ENCODE measurements around the gene TNRC18. TPM values are rescaled to one million over a fixed set of nuclear protein-coding genes. Genes with fewer than 3 reads are reported as not detected.

The TNRC18 gene
- total RNA-seq, 2 donors from 2014 or later: 32.0 to 53.6 TPM

DNA sequence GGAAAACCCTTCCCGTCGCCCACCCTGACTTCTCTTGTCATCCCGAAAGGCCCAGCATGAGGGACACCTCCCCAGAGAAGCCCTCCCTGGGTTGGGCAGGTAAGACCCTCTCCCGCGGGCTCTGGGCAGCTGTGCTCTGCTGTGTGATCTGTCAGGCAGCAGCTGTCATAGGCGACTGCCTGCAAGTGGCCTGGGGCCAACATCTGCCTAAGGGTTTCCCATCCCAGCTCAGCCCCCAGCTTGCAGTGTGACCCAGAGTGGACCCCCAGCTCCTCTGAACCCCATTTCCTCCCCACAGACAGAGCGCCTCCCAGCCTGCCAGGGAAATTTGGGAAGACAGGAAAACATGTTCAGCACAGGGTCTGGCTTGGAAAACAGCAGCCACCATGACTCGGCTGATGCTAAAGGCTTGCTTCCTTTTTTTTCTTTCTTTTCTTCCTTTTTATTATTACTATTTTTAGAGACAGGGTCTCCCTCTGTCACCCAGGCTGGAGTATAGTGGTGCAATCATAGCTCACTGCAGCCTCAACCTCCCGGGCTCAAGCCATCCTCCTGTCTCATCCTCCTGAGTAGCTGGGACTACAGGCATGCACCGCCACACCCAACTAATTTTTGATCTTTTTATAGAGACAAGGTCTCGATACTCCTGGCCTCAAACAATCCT lies 18.3 kb upstream of the TNRC18 start:
- Histone ChIP-seq H3K4me1 (peaks cover 0 to 23% of the 10 kb centered on the region in 2 donors), H3K4me3 (no peak overlapping the region), H3K27ac (no peak overlapping the region), H3K9me3 (peaks cover 0 to 7% of the 10 kb centered on the region in 2 donors), H3K27me3 (no peaks in the 10 kb centered on the region), H3K36me3 (no peaks in the 10 kb centered on the region)
- no peak for DNase-seq (ENCODE audit: low spot score)
- TF ChIP-seq, protein P1, sequence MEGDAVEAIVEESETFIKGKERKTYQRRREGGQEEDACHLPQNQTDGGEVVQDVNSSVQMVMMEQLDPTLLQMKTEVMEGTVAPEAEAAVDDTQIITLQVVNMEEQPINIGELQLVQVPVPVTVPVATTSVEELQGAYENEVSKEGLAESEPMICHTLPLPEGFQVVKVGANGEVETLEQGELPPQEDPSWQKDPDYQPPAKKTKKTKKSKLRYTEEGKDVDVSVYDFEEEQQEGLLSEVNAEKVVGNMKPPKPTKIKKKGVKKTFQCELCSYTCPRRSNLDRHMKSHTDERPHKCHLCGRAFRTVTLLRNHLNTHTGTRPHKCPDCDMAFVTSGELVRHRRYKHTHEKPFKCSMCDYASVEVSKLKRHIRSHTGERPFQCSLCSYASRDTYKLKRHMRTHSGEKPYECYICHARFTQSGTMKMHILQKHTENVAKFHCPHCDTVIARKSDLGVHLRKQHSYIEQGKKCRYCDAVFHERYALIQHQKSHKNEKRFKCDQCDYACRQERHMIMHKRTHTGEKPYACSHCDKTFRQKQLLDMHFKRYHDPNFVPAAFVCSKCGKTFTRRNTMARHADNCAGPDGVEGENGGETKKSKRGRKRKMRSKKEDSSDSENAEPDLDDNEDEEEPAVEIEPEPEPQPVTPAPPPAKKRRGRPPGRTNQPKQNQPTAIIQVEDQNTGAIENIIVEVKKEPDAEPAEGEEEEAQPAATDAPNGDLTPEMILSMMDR (IDR thresholded peaks at IDR 0.05): no peak

DNA sequence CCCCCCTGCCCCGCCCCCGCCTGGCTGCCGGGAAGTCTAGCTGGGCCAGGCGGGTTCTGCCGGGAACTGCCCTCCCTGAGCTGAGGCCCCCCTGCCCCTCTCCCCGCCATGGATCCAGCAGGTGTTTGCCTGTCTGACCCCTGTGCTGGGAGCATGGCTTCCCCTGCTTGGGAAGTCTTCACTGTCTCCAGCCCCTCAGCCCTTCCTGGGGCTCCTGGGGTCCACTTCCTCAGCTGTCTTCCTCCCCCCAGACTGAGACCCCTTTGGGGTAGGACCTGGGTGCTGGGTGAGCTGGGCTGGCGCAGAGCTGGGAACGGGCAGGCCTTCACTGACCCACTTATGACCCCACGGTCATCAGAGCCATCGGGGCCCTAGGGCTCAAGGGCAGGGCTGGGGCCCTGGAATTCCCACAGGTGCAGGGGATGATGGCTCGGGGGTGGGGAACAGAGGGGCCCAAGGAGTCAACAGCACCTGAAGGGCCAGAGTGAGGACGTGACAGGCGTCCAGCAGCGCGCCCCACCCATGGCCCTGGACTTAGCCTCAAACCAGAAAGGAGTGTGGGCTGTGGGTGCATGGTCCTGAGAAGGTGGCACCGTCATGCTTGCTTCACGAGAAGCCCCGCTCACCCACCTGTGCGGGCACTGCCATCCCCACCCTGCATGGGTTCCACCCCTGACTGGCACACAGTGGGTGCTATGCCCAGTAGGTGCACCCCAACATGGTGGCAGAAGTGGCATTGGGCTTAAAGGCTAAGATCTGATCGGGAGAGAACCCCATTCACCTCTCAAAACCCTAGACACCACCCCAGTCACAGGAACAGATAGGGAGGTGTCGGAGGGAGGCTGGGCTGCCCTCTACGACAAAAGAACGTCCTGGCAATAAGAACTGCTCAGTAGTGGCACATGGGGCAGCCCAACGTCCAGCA lies 16.2 kb upstream of the TNRC18 start:
- Histone ChIP-seq H3K27ac (no peak overlapping the region), H3K4me3 (no peak overlapping the region), H3K27me3 (no peaks in the 10 kb centered on the region), H3K9me3 (peaks cover 0 to 7% of the 10 kb centered on the region in 2 donors), H3K4me1 (peaks cover 0 to 23% of the 10 kb centered on the region in 2 donors), H3K36me3 (no peaks in the 10 kb centered on the region)
- no peak for DNase-seq (ENCODE audit: low spot score)
- TF ChIP-seq, protein P1 (IDR thresholded peaks at IDR 0.05): no peak

DNA sequence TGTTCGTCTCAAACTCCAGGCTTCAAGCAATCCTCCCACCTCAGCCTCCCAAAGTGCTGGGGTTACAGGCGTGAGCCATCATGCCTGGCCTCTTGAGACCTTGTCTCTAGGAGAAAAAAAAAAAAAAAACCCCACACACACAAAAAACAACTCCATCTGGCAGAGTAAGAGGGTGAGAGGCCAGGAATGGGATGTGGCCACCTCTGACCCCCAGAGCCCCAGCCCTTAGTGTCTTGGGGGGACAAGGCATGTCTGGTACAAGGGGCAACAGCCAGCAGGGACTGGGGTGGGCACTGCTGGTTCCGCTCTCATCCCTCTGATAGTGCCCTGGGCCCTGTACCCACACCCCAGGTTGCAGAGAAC lies 15.6 kb upstream of the TNRC18 start:
- Histone ChIP-seq H3K27ac (no peak overlapping the region), H3K9me3 (peaks cover 0 to 7% of the 10 kb centered on the region in 2 donors), H3K4me3 (no peak overlapping the region), H3K27me3 (no peaks in the 10 kb centered on the region), H3K36me3 (no peaks in the 10 kb centered on the region), H3K4me1 (peaks cover 0 to 23% of the 10 kb centered on the region in 2 donors)
- no peak for DNase-seq (ENCODE audit: low spot score)
- TF ChIP-seq, protein P1 (IDR thresholded peaks at IDR 0.05): no peak

DNA sequence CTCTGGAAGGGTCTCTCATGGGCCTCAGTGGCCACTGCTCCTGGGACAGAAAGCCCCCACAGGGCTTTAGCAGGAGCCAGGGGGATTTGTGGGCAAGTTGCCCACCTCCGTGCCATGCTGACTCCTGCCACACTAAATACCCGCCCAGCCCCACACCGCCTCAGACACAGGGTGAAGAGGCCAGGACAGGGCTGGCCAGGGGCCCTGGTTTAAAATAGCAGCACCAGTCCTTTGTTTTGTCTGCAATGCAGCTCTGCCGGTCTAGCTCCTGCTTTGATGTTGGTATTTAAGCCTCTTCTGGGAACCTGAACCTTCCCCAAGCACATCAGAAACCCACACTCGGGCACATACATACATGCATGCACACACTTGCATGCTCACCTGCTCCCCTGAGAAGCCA lies 14.4 kb upstream of the TNRC18 start:
- Histone ChIP-seq H3K4me1 (peaks cover 0 to 23% of the 10 kb centered on the region in 2 donors), H3K27ac (no peak overlapping the region), H3K36me3 (no peaks in the 10 kb centered on the region), H3K27me3 (no peaks in the 10 kb centered on the region), H3K9me3 (peaks cover 0 to 7% of the 10 kb centered on the region in 2 donors), H3K4me3 (no peak overlapping the region)
- no peak for DNase-seq (ENCODE audit: low spot score)
- TF ChIP-seq, protein P1 (IDR thresholded peaks at IDR 0.05): no peak

DNA sequence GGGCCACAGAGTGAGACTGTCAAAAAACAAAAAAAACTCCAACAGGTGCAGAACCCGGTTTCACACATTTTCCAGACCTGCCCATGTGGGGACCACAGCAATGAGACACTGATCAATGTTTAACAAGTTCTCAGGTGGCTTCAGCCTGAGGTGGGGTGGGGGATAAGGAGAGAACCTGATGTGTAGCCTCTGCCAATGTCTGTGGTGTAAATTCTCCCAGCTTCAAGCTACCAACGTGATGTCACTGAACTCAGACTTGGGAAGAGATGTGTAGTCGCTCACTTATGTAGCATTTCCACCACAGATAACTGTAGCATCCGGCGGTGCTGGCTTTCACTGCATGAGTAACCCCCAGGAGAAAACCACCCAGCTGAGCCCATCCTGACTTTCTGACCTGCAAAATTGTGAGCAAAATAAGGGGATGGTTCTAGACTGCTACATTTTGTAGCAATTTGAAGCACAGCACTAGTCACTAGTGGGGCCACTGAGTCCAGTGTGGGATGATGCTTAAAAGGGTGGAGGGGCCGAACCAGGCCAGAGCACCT lies 13.8 kb upstream of the TNRC18 start:
- no peaks in the 10 kb centered on the region for H3K27me3 ChIP-seq
- H3K4me3 ChIP-seq: no peak overlapping the region
- H3K9me3 ChIP-seq: peaks cover 0 to 7% of the 10 kb centered on the region in 2 donors
- peaks cover 0 to 21% of the 10 kb centered on the region in 2 donors for H3K4me1 ChIP-seq
- H3K27ac ChIP-seq: no peak overlapping the region
- TF ChIP-seq, protein P1 (IDR thresholded peaks at IDR 0.05): no peak
- H3K36me3 ChIP-seq: no peaks in the 10 kb centered on the region
- DNase-seq (ENCODE audit: low spot score): no peak
